RWPE1 (cell line): ENCODE measurements around the gene RPRD1A.

Source experiments
- CTCF ChIA-PET: fragments of 350-600 bp; sonication (Branson Sonifier 250); formaldehyde crosslinking; extraction: SDS; loops from one replicate; lab custom pipeline; 2021; lab: Yijun Ruan, JAX
- POLR2A ChIA-PET: fragments of 400-600 bp; formaldehyde crosslinking; extraction: SDS; loops from one replicate; lab custom pipeline; 2020; ENCODE audit warnings: antibody characterized with exemption; ENCODE audit not compliant: low non-redundant PET; lab: Yijun Ruan, JAX
- DNase-seq: peaks from one replicate; pipeline ENCODE4 v3.0.0; 2012; ENCODE audit warnings: low spot score
- H3K27ac ChIP-seq: fragments of 450-650 bp; 2 replicates; pipeline ENCODE4 v1.5.1; 2017
- CTCF ChIP-seq: fragments of 450-650 bp; conservative IDR thresholded peaks from 2 replicates; pipeline ENCODE4 v1.5.1; 2017; ENCODE audit warnings: low read depth, mild to moderate bottlenecking

Gene RPRD1A

GRCh38 chr18:36012891-36013290, 54.5 kb downstream of the RPRD1A start:
- no peak overlapping the region for H3K27ac ChIP-seq
- POLR2A ChIA-PET: no interaction called here
- DNase-seq: no peak
- no peak for TF ChIP-seq CTCF
- CTCF ChIA-PET: no interaction called here

- no peak for DNase-seq
- CTCF ChIA-PET: no interaction called here
- TF ChIP-seq CTCF: no peak
- H3K27ac ChIP-seq: no peak overlapping the region
- POLR2A ChIA-PET: no interaction called here
These were observed 58.1 kb downstream of the RPRD1A start for GRCh38 chr18:36009214-36009613.

- ChIA-PET POLR2A (no interaction called here), CTCF (no interaction called here)
- DNase-seq: no peak
- no peak overlapping the region for H3K27ac ChIP-seq
- no peak for TF ChIP-seq CTCF
These were observed 60.4 kb downstream of the RPRD1A start for GRCh38 chr18:36006997-36007396.

- CTCF ChIA-PET: interaction anchor here (0.7 kb wide), 1 partner anchor 11 kb away, joined by 3 read pairs; no protein-coding TSS in a partner anchor
- no peak for DNase-seq
- POLR2A ChIA-PET: no interaction called here
- no peak overlapping the region for H3K27ac ChIP-seq
- no peak for TF ChIP-seq CTCF
These were observed 67.4 kb downstream of the RPRD1A start for GRCh38 chr18:35999925-36000324.

GRCh38 chr18:35998967-35999366, 68.4 kb downstream of the RPRD1A start:
- ChIA-PET POLR2A (no interaction called here), CTCF (no interaction called here)
- no peak overlapping the region for H3K27ac ChIP-seq
- peak; percentile 24; the same call in 1 of the 2 replicates for TF ChIP-seq CTCF
- DNase-seq: no peak

- TF ChIP-seq CTCF: no peak
- no peak for DNase-seq
- POLR2A ChIA-PET: no interaction called here
- no peak overlapping the region for H3K27ac ChIP-seq
- CTCF ChIA-PET: no interaction called here
These were observed 74.3 kb downstream of the RPRD1A start for GRCh38 chr18:35993013-35993412.

- H3K27ac ChIP-seq: no peak overlapping the region
- CTCF ChIA-PET: no interaction called here
- POLR2A ChIA-PET: no interaction called here
- no peak for DNase-seq
- no peak for TF ChIP-seq CTCF
These were observed 75.7 kb downstream of the RPRD1A start for GRCh38 chr18:35991696-35992095.
